Measurements from ENCODE around the gene OLIG1.

Gene OLIG1

GRCh38 chr21:33063907-33064622 lies 5.9 kb upstream of the OLIG1 start:
- DNase-seq: no peak

- no peak for DNase-seq
These were observed 5.1 kb upstream of the OLIG1 start for GRCh38 chr21:33064623-33065390.

GRCh38 chr21:33067043-33067442 lies 2.9 kb upstream of the OLIG1 start:
- DNase-seq: no peak

GRCh38 chr21:33067457-33067856 lies 2.5 kb upstream of the OLIG1 start:
- no peak for DNase-seq

GRCh38 chr21:33069243-33069642 lies 698 bp upstream of the OLIG1 start:
- DNase-seq: no peak

- DNase-seq: no peak
These were observed 322 bp upstream of the OLIG1 start for GRCh38 chr21:33069645-33069993.

- DNase-seq: no peak
These were observed 730 bp downstream of the OLIG1 start for GRCh38 chr21:33070744-33070997.

GRCh38 chr21:33070998-33071769 lies 1.2 kb downstream of the OLIG1 start:
- DNase-seq: no peak

- no peak for DNase-seq
These were observed 1.9 kb downstream of the OLIG1 start for GRCh38 chr21:33071770-33072306.

- DNase-seq: no peak
These were observed 3.7 kb downstream of the OLIG1 start for GRCh38 chr21:33073636-33074035.

- DNase-seq: no peak
These were observed 5.2 kb downstream of the OLIG1 start for GRCh38 chr21:33075128-33075527.

GRCh38 chr21:33075596-33076195 lies 5.8 kb downstream of the OLIG1 start:
- no peak for DNase-seq

GRCh38 chr21:33076600-33077329 lies 6.8 kb downstream of the OLIG1 start:
- no peak for DNase-seq

GRCh38 chr21:33078907-33079582 lies 9.1 kb downstream of the OLIG1 start:
- DNase-seq: no peak

- no peak for DNase-seq
These were observed 10.4 kb downstream of the OLIG1 start for GRCh38 chr21:33080376-33080775.

GRCh38 chr21:33080776-33081175 lies 10.8 kb downstream of the OLIG1 start:
- no peak for DNase-seq

- no peak for DNase-seq
These were observed 18.4 kb downstream of the OLIG1 start for GRCh38 chr21:33088384-33088783.

GRCh38 chr21:33089395-33090119 lies 19.6 kb downstream of the OLIG1 start:
- no peak for DNase-seq

GRCh38 chr21:33096426-33096825 lies 26.5 kb downstream of the OLIG1 start:
- no peak for DNase-seq

- no peak for DNase-seq
These were observed 29.2 kb downstream of the OLIG1 start for GRCh38 chr21:33099131-33099530.

- no peak for DNase-seq
These were observed 31.5 kb downstream of the OLIG1 start for GRCh38 chr21:33101300-33101911.

All from NCI-H1105 (cell line).